HCT116 (cell line): ENCODE measurements around the gene CEMIP2.

ENCODE experiments used
- CEBPB ChIP-seq: IDR thresholded peaks from 2 replicates; pipeline ENCODE4 v1.6.1; 2012; ENCODE audit warnings: low read depth
- EGR1 ChIP-seq: IDR thresholded peaks from 2 replicates; pipeline ENCODE4 v1.6.1; 2012; ENCODE audit warnings: low read depth
- EZH2 ChIP-seq: fragments of 200-600 bp; sonication (generic); IDR thresholded peaks from 2 replicates; pipeline ENCODE4 v1.6.1; 2017; ENCODE audit warnings: antibody characterized with exemption, mixed run types
- EZH2phosphoT487 ChIP-seq: fragments of 200-600 bp; IDR thresholded peaks from 2 replicates; pipeline ENCODE4 v1.6.1; 2018; ENCODE audit warnings: antibody characterized with exemption, borderline replicate concordance
- MAX ChIP-seq: IDR thresholded peaks from 2 replicates; pipeline ENCODE4 v1.6.1; 2012
- POLR2A ChIP-seq: IDR thresholded peaks from 2 replicates; pipeline ENCODE4 v1.7.0; 2011; ENCODE audit warnings: borderline replicate concordance; ENCODE audit not compliant: insufficient read depth, insufficient read length; ENCODE audit errors: extremely low read depth
- POLR2AphosphoS5 ChIP-seq: IDR thresholded peaks from 2 replicates; pipeline ENCODE4 v1.6.1; 2011; ENCODE audit warnings: mild to moderate bottlenecking, low read depth, low read length, moderate library complexity
- RAD21 ChIP-seq: IDR thresholded peaks from 2 replicates; pipeline ENCODE4 v1.6.1; 2012; ENCODE audit warnings: low read depth, mild to moderate bottlenecking
- SIN3A ChIP-seq: IDR thresholded peaks from 2 replicates; pipeline ENCODE4 v1.6.1; 2012; ENCODE audit warnings: low read depth
- SP1 ChIP-seq: IDR thresholded peaks from 2 replicates; pipeline ENCODE4 v1.6.1; 2012; ENCODE audit warnings: low read depth
- TCF7L2 ChIP-seq: IDR thresholded peaks from 2 replicates; pipeline ENCODE4 v1.7.0; 2011; ENCODE audit warnings: borderline replicate concordance, inconsistent platforms; ENCODE audit not compliant: insufficient read depth, insufficient read length; ENCODE audit errors: extremely low read depth
- ZNF274 ChIP-seq: fragments of 200-500 bp; sonication (Bioruptor generic); IDR thresholded peaks from 2 replicates; pipeline ENCODE4 v1.6.1; 2014; ENCODE audit warnings: mild to moderate bottlenecking, low read depth, low read length, inconsistent platforms
- TF ChIP-seq, protein P1 (sequence below), 3 experiments: fragments of 200-600 bp in 1 of 3; sonication (generic) in 1 of 3; IDR thresholded peaks in 2 of 3; conservative IDR thresholded peaks in 1 of 3; 2 replicates each; pipeline ENCODE4 v1.5.1; 2012 to 2017; ENCODE audit warnings: low read depth in 2 of 3, low read length in 2 of 3, antibody characterized with exemption in 1 of 3, borderline replicate concordance in 1 of 3, control low read depth in 1 of 3, mild to moderate bottlenecking in 1 of 3, mixed read lengths in 1 of 3, mixed run types in 1 of 3, moderate library complexity in 1 of 3; ENCODE audit not compliant: insufficient read depth in 1 of 3
- TF ChIP-seq, protein P2 (sequence below): IDR thresholded peaks from 2 replicates; pipeline ENCODE4 v1.6.1; 2012; ENCODE audit warnings: low read depth

DNA sequence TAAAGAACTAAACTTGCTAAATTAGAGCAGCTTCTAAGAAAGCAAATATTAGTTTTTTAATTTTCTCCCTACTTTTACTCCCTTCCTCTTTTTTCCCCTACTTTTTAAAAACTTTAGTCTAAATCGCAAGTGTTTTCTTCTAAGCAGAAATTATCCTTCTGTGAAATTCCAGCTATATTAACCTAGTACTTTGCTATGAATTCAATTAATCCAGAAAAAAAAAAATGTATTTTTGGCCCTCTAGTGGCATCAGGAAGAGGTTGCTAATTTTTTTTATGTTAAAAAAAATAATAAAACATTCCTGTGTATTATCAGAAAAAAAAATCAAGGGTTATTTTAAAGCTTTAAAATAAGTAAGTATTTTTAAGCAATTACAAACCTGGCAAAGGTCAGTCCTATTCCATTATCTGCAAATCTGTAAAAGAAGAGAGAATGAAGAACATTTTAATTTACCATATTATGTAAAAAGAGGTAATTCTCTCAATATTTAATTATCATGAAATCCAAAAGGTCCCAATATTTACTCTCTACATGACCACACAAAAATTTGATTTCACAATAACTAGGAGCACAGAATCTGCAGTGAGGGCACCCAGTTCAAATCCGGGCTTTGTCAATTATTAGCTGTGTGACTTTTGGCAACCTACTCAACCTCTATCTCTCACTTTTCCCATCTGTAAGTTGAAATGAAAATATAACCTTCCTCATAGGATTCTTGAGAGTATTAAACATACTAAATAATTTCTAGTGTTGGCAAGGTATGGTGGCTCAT is 52.0 kb downstream of the CEMIP2 start:
- TF ChIP-seq SIN3A (no peak), EZH2phosphoT487 (no peak), SP1 (no peak), EGR1 (no peak), CEBPB (no peak), POLR2A (no peak), POLR2AphosphoS5 (no peak), ZNF274 (no peak), RAD21 (no peak; the same call in 1 of the 2 replicates), TCF7L2 (no peak), EZH2 (no peak), MAX (no peak)
- TF ChIP-seq, protein P1, sequence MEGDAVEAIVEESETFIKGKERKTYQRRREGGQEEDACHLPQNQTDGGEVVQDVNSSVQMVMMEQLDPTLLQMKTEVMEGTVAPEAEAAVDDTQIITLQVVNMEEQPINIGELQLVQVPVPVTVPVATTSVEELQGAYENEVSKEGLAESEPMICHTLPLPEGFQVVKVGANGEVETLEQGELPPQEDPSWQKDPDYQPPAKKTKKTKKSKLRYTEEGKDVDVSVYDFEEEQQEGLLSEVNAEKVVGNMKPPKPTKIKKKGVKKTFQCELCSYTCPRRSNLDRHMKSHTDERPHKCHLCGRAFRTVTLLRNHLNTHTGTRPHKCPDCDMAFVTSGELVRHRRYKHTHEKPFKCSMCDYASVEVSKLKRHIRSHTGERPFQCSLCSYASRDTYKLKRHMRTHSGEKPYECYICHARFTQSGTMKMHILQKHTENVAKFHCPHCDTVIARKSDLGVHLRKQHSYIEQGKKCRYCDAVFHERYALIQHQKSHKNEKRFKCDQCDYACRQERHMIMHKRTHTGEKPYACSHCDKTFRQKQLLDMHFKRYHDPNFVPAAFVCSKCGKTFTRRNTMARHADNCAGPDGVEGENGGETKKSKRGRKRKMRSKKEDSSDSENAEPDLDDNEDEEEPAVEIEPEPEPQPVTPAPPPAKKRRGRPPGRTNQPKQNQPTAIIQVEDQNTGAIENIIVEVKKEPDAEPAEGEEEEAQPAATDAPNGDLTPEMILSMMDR (IDR thresholded peaks at IDR 0.05 in 2 of 3, conservative IDR thresholded peaks at IDR 0.05 in 1 of 3; ENCODE audit: borderline replicate concordance in 1 of 3, insufficient read depth in 1 of 3, low read depth in 2 of 3, low read length in 2 of 3) = peak; percentile 30 to 62 (median 38); a peak in 4 of 6 replicates
- TF ChIP-seq, protein P2, sequence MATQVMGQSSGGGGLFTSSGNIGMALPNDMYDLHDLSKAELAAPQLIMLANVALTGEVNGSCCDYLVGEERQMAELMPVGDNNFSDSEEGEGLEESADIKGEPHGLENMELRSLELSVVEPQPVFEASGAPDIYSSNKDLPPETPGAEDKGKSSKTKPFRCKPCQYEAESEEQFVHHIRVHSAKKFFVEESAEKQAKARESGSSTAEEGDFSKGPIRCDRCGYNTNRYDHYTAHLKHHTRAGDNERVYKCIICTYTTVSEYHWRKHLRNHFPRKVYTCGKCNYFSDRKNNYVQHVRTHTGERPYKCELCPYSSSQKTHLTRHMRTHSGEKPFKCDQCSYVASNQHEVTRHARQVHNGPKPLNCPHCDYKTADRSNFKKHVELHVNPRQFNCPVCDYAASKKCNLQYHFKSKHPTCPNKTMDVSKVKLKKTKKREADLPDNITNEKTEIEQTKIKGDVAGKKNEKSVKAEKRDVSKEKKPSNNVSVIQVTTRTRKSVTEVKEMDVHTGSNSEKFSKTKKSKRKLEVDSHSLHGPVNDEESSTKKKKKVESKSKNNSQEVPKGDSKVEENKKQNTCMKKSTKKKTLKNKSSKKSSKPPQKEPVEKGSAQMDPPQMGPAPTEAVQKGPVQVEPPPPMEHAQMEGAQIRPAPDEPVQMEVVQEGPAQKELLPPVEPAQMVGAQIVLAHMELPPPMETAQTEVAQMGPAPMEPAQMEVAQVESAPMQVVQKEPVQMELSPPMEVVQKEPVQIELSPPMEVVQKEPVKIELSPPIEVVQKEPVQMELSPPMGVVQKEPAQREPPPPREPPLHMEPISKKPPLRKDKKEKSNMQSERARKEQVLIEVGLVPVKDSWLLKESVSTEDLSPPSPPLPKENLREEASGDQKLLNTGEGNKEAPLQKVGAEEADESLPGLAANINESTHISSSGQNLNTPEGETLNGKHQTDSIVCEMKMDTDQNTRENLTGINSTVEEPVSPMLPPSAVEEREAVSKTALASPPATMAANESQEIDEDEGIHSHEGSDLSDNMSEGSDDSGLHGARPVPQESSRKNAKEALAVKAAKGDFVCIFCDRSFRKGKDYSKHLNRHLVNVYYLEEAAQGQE = no peak
